Esophagus (tissue), 2 donors: ENCODE data around the gene MYADML2. TPM values are rescaled to one million over a fixed set of nuclear protein-coding genes. Genes with fewer than 3 reads are reported as not detected.

Experiments used
- H3K27ac ChIP-seq, 2 donors: one replicate each; pipeline ENCODE4 v1.5.1; 2013; ENCODE audit warnings: low read depth in 2 of 2, mild to moderate bottlenecking in 2 of 2, inconsistent platforms in 1 of 2, low read length in 1 of 2, moderate library complexity in 1 of 2
- H3K27me3 ChIP-seq, 2 donors: one replicate each; pipeline ENCODE4 v1.6.1; 2013; ENCODE audit warnings: low read length in 2 of 2, control low read depth in 1 of 2, mild to moderate bottlenecking in 1 of 2; ENCODE audit not compliant: insufficient read depth in 2 of 2, control insufficient read depth in 1 of 2
- H3K36me3 ChIP-seq, 2 donors: one replicate each; pipeline ENCODE4 v1.6.1; 2013; ENCODE audit warnings: low read length in 1 of 2; ENCODE audit not compliant: control insufficient read depth in 2 of 2, insufficient read depth in 2 of 2
- H3K4me1 ChIP-seq, 2 donors: one replicate each; pipeline ENCODE4 v1.6.1; 2013; ENCODE audit warnings: low read length in 1 of 2; ENCODE audit not compliant: control insufficient read depth in 2 of 2, insufficient read depth in 2 of 2
- H3K4me3 ChIP-seq, 2 donors: one replicate each; pipeline ENCODE4 v1.5.1; 2013; ENCODE audit warnings: low read length in 2 of 2, mild to moderate bottlenecking in 2 of 2, low read depth in 1 of 2, moderate library complexity in 1 of 2
- H3K9me3 ChIP-seq, 2 donors: one replicate each; pipeline ENCODE4 v1.6.1; 2013; ENCODE audit warnings: mild to moderate bottlenecking in 2 of 2, low read depth in 1 of 2, low read length in 1 of 2, moderate library complexity in 1 of 2; ENCODE audit not compliant: control insufficient read depth in 2 of 2, insufficient read depth in 1 of 2
- WGBS, 2 donors: extraction: QIAGEN DNeasy Blood & Tissue Kit; methylation state at CpG; one replicate each; pipeline ENCODE4 v1.1.7; 2013; 5-methylcytosine and 5-hydroxymethylcytosine counted together
- polyA plus RNA-seq, 2 donors: library from polyadenylated mRNA; stranded (reverse); fragments of 200-250 nt; gene quantifications; one replicate each; pipeline ENCODE4 v1.2.3, GENCODE V29; 2013
- donor health status: healthy with polysubstance abuse.
- donor health status: Bipolar disorder and iron deficiency.

The MYADML2 gene
- polyA plus RNA-seq, 2 donors, result not detected

- H3K4me3 ChIP-seq, result peak overlapping the region in 1 of 2 donors; percentile 7
- H3K36me3 ChIP-seq, result no peaks in the 10 kb centered on the region
- peaks cover 0 to 12% of the 10 kb centered on the region in 2 donors for H3K4me1 ChIP-seq
- no peaks in the 10 kb centered on the region for H3K27me3 ChIP-seq
- 88 to 89% methylated on average over 55 to 56 of the region's 56 CpGs for WGBS, 2 donors
- no peak overlapping the region for H3K27ac ChIP-seq
- H3K9me3 ChIP-seq, result no peaks in the 10 kb centered on the region
These were observed 6.2 kb downstream of the MYADML2 start for GRCh38 chr17:81940538-81941483.

DNA sequence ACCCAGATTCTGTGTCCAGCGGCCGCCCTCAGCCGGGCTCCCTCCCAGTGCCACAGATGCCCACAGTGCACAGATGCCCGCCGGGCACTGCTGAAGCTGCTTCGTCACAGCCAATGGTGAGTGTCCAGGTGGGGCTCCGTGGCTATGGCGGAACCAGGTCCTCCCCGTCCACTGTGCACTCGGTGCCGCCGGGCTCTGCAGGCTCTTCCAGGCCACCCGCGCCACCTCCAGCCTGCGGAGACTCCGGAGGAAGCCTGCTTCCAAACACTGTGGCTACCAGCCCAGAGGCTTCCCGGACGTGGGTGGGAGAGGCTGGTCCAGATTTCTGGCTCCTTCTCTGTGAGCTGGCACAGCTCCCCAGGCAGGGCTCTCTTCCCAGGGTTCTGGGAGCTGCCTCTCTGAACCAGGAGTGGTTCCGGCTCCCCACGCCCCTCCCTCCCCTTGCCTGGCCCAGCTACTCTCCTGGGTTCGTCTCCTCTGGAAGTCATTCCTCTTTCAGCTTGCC is 7.1 kb downstream of the MYADML2 start:
- Histone ChIP-seq H3K27ac (no peak overlapping the region), H3K4me1 (peaks cover 0 to 12% of the 10 kb centered on the region in 2 donors), H3K9me3 (no peaks in the 10 kb centered on the region), H3K4me3 (no peak overlapping the region), H3K36me3 (no peaks in the 10 kb centered on the region), H3K27me3 (no peaks in the 10 kb centered on the region)
- WGBS, 2 donors, result 48 to 65% methylated on average over 21 of the region's 21 CpGs

GRCh38 chr17:81939218-81939617 is 7.8 kb downstream of the MYADML2 start:
- Histone ChIP-seq H3K4me1 (peaks cover 0 to 12% of the 10 kb centered on the region in 2 donors), H3K36me3 (no peaks in the 10 kb centered on the region), H3K27ac (no peak overlapping the region), H3K27me3 (no peaks in the 10 kb centered on the region), H3K9me3 (no peaks in the 10 kb centered on the region), H3K4me3 (no peak overlapping the region)
- 79% methylated on average over 15 of the region's 15 CpGs for WGBS, 2 donors

DNA sequence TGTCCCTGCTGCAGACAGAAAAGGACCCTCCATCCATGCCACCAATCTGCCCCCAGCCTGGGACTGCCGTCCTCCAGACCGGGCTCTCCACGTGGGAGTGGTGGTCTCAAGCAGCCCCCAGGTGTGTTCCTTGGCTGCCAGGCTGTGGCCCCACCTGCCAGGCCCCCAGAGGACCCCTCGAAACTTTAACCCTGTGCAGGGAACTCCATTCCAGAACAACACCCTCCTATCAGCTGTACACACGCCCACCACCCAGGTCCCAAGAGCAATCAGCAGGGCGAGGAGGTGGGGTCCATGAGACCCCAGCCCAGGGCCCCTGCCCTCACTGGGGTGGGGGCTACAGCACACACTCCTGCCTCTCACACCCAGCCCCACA is 11.3 kb downstream of the MYADML2 start:
- WGBS, 2 donors, result 87 to 89% methylated on average over 6 of the region's 6 CpGs
- H3K9me3 ChIP-seq, result no peaks in the 10 kb centered on the region
- no peak overlapping the region for H3K27ac ChIP-seq
- H3K4me3 ChIP-seq, result no peak overlapping the region
- no peaks in the 10 kb centered on the region for H3K36me3 ChIP-seq
- H3K27me3 ChIP-seq, result no peaks in the 10 kb centered on the region
- H3K4me1 ChIP-seq, result peaks cover 0 to 12% of the 10 kb centered on the region in 2 donors

GRCh38 chr17:81934850-81935708 is 12.0 kb downstream of the MYADML2 start:
- 92 to 93% methylated on average over 38 of the region's 38 CpGs for WGBS, 2 donors
- peaks cover 0 to 12% of the 10 kb centered on the region in 2 donors for H3K4me1 ChIP-seq
- no peak overlapping the region for H3K4me3 ChIP-seq
- H3K27ac ChIP-seq, result no peak overlapping the region
- H3K27me3 ChIP-seq, result no peaks in the 10 kb centered on the region
- no peaks in the 10 kb centered on the region for H3K9me3 ChIP-seq
- no peaks in the 10 kb centered on the region for H3K36me3 ChIP-seq

GRCh38 chr17:81934098-81934757 is 12.8 kb downstream of the MYADML2 start:
- H3K4me3 ChIP-seq, result no peak overlapping the region
- H3K36me3 ChIP-seq, result no peaks in the 10 kb centered on the region
- WGBS, 2 donors, result 82 to 85% methylated on average over 23 of the region's 23 CpGs
- H3K27me3 ChIP-seq, result no peaks in the 10 kb centered on the region
- H3K27ac ChIP-seq, result no peak overlapping the region
- no peaks in the 10 kb centered on the region for H3K9me3 ChIP-seq
- H3K4me1 ChIP-seq, result peaks cover 0 to 6% of the 10 kb centered on the region in 2 donors

DNA sequence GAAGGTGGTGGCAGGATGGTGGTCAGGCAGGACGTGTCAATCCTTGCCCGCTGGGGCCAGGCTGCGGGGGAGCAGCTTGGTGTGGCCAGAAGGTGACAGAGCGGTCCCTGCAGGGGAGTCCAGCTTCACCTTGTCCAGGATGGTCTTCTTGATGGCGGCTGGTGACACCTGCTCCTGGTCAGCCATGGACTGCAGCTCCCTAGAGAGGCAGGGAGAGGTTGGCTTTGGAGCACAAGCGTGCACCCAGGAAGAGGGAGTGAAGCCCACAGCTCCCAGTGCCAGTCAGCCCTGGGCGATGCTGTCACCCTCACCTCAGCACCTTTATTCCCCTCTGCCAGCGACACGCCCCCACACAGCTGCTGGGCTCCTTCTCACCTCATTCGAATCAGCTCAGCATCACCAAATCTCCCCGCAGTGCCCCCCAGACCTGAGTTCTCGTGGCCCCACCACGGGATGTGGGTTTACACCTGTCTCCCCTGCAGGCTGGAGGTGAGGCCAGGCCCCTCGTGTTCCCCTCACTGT is 13.8 kb downstream of the MYADML2 start:
- H3K27me3 ChIP-seq, result no peaks in the 10 kb centered on the region
- 81 to 83% methylated on average over 14 of the region's 14 CpGs for WGBS, 2 donors
- no peaks in the 10 kb centered on the region for H3K9me3 ChIP-seq
- no peak overlapping the region for H3K27ac ChIP-seq
- H3K36me3 ChIP-seq, result no peaks in the 10 kb centered on the region
- H3K4me3 ChIP-seq, result no peak overlapping the region
- peaks cover 0 to 15% of the 10 kb centered on the region in 2 donors for H3K4me1 ChIP-seq

DNA sequence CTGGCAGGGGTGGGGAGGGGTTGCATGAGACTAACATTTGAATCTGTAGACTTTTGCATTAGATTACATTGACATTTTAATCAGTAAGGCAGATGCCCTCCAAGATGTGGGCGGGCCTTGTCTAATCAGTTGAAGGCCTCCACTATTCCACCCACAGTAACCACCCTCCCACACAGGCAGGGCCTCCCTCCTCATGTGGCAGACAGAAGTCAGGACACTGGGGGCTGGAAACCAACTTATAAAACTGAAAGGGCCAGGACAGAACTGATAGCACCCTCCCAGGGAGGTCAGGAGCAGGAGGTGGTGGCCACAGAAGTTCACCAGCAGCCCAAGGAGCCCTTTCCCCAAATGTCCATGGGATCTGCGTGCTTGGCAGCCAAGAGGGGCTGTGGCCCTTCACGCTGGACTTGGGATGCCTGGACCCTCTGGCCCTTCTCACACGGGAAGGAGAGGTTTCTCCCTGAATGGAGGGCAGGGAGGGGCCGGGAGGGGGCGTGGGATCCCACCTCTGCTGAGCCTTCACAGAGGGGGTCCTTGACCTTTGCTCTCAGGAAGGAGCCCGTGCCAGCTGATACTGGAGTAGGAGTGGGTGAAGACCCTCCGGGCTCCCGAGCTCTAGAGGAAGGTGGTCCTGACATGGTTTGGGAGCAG is 14.6 kb downstream of the MYADML2 start:
- Histone ChIP-seq H3K36me3 (no peaks in the 10 kb centered on the region), H3K4me1 (peaks cover 0 to 15% of the 10 kb centered on the region in 2 donors), H3K9me3 (no peaks in the 10 kb centered on the region), H3K27ac (no peak overlapping the region), H3K27me3 (no peaks in the 10 kb centered on the region), H3K4me3 (no peak overlapping the region)
- 84 to 89% methylated on average over 9 of the region's 9 CpGs for WGBS, 2 donors
